ENCODE measurements around the gene SOX13.

DNA sequence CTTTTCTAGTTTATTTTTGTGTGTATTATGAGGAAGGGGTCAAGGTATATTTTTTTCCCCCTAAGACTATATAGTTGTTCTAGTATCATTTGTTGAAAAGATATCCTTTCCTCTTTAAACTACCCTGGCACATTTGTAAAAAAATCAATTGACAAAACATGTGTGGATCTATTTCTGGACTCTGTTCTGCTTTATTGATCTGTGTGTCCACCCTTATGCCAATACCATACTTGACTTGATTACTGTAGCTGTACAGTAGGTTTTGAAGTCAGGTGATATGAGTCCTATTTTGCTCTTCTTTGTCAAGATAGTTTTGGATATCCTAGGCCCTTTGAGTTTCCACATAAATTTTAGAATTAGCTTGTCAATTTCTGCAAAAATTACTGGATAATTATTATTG is 21.2 kb upstream of the SOX13 start:
- TF ChIP-seq POLR2AphosphoS5 (IDR thresholded peaks at IDR 0.05), result no peak
- TF ChIP-seq, protein P1, sequence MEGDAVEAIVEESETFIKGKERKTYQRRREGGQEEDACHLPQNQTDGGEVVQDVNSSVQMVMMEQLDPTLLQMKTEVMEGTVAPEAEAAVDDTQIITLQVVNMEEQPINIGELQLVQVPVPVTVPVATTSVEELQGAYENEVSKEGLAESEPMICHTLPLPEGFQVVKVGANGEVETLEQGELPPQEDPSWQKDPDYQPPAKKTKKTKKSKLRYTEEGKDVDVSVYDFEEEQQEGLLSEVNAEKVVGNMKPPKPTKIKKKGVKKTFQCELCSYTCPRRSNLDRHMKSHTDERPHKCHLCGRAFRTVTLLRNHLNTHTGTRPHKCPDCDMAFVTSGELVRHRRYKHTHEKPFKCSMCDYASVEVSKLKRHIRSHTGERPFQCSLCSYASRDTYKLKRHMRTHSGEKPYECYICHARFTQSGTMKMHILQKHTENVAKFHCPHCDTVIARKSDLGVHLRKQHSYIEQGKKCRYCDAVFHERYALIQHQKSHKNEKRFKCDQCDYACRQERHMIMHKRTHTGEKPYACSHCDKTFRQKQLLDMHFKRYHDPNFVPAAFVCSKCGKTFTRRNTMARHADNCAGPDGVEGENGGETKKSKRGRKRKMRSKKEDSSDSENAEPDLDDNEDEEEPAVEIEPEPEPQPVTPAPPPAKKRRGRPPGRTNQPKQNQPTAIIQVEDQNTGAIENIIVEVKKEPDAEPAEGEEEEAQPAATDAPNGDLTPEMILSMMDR (IDR thresholded peaks at IDR 0.05), result no peak

Measured in transverse colon (tissue), 4 donors.